Activated CD8-positive, alpha-beta memory T cell treated with anti-CD3 and anti-CD28 coated beads for 24 hours (primary cell): ENCODE results near the gene CFL1.

ENCODE experiments used
- DNase-seq: peaks from one replicate; pipeline ENCODE4 v3.0.0-alpha.2; 2020

The CFL1 gene

DNA sequence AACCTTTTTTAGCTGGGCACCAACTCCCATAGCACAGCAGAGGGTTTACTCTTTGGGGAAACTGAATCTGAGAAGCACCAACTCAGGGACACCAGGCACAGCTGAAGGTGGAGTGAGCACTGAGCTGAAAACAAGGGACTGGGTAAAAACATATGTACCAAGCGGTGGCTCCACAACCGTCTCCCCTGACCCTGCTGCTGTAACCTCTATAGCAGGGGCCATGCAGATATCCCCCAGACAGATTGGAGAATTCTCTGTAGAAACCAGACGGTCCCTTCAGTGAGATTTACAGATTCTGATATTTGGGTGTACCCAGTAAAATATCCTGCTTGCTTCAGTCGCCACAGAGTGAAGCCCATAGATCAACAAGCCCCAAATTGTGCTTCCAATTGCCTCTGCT is 28.5 kb downstream of the CFL1 start:
- no peak for DNase-seq

DNA sequence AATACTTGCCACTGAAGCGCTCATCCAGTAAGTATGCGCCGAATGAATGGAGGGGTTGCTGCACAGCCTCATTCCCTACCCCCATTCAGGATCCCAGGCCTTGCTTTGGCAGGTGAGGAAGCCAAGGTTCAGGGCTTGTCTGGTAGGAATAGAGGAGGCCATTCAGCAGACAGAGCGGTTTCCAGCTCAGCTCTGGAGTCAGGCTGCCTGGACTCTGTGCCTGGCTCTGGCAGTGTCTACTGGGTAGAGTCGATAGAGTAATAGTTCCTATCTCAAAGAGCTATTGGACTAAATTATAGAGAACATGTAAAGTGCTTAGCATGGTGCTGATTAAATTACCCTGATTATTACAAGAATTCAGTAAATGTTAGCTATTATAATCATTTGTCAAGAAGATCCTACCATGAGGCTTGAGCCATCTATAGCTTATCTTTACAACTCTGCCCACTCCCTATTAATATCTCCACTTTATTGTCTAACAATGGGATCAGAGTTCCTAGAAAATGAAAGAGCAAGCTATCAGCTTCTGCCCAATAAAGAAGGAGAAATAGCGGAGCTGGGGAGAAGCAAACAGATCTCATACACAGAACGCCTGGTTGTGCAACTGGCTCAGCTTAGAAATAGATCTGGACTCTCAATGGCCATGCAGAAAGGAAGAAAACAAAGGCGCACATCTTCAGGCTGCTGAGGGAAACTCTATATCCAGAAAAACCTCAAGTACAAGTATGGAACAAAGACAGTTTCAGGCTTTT is 30.8 kb downstream of the CFL1 start:
- no peak for DNase-seq

DNA sequence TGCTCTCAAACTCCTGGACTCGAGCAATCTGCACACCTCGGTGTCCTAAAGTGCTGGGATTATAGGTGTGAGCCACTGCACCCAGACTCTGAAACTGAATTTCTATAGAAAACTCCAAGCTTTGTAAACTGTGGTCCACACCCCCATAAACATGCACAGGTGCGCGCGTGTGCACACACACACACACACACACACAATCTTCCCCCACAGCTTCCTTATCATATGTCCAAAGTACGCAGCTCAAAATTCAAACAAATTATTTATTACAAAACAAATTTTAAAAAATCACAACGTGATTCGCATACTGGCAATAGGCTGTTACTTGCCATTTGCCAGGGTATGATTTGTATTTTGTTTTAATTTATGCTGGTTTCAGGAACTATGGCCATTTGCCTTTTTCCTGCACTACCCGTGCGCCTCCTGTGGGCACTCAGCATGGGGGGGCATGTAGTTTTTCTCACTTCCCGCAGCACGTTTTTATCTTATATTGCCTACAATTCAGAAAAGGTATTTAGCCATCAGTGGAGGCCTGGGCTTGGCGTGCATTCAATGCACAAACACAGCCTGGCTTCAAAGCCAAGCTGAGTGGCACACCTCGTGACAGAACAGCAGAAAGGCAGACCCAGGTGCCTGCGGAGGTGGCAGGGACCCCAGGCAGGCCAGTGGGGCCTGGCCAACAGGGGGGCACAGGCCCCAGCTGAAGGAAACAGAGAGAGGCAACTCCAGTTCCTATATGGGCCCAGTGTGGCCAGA is 35.0 kb downstream of the CFL1 start:
- no peak for DNase-seq

DNA sequence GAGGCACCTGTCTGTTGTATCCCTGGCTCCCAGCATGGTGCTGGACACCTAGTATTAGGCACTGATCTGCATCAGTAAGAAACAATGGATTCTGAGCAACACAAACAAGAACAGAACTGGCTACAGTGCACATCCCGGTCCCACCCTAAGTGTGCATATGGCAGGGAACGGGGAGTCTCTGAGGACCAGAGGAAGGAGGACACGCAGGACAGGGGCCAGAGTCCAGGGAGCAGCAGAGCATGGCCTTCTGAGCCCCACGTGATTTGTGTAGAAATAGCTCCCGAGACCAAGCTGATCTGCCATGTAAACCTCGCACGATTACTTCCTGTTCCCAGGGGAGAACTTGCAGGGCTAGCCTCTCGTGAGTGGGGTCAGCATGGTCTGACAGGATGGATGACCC is 36.9 kb downstream of the CFL1 start:
- DNase-seq = no peak

DNA sequence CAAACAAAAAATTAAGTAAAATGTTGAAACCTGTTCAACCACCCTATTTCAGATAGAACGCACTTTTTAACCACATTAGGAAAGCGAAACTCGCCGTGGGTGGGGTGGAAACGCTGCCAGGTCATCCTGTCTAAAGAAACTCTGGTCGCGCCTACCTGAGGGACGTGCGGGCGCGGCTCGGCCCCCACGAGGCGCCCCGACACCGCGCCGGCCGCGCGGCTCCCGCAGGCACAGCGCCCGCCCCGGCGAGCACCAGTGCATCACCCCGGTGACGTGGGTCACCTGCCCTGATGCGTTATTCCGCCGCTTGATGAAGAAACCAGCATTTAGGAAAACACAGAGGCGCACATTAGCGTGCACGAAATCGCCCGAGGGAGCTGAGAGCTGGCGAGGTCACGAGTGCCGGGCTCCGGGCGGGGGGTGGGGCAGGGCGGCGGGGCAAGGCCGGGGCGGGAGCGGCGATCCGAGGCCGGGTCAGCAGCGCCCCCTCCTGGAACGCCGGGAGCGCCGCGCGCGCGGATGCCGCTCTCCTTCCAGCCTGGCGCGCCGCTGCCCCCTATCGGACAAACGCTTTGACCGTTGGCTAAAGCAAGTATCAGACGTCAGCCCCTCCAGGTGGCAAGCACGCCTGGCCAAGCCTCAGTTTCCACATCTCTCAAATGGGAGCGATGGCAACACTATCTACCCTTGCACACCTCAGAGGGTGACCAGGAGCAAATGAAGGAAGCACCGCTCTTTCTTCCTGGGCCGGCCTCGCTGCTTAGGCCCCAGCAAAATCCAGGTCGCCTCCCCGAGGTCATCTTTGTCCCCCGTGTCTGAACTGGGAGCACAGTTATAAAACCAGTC is 39.9 kb downstream of the CFL1 start:
- DNase-seq = peak; percentile 99

DNA sequence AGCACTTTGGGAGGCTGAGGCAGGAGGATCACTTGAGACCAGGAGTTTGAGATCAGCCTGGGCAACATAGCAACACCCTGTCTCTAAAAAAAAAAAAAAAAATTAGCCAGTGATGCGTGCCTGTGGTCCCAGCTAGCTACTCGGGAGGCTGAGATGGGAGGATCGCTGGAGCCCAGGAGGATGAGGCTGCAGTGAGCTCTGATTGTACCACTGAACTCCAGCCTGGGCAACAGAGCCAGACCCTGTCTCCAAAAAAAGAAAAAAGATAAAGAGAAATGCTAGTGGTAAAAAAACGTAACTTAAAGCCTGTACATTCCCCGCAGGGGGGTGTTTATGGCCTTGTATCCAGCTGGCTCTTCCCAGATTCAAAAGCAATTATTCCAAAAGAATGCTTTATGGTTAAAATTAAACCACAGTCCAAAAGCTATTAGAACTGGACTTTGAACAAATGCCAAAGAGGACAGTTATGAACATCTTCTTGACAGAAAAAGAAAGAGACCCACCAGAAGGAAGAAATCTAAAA is 40.6 kb downstream of the CFL1 start:
- no peak for DNase-seq

DNA sequence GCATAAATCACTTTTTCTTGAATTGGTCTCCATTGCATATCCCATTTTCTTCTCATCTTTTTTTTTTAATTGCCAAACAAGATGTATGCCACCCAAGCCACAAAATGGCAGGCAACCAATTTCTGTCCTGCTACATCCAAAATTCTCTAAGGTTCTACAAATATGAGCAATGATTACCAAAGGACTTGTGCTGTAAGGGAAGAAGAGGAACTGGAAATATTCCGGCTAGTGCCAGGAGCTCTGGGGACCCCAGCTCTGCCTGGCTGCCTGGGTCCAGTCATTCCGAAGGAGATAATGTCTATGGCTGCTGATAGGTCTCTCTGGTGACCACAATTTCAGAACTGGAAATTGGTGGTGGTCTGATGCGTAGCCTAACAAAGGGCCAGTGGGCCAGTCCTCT is 41.3 kb downstream of the CFL1 start:
- DNase-seq = no peak

DNA sequence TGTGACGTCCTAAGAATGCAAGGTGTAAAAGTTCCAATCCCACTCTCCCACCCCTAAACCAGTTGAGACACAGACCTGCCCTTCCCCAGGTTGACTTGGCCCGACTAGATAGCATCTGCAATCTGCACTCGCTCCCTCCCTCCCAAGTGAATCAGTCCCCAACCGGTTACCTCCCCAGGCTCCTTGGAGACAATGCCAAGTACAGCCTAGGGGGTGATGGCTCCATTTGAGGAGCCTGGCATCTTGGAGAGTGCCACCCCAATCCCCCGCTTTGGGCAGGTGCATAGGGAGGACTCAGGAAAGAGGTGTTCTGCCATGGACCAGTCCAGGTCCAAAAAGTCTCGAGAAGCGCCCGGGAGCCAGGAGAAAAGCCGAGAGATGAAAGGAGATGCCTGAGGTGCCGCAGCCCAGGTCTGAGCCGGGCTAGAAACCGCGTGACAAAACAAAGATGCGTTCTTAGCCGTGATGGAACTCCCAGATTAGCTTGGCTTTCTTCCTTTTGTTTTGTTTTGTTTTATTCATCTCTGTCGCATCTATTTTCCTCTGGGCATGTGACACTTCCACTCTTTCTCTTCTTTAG is 42.9 kb downstream of the CFL1 start:
- DNase-seq = no peak

DNA sequence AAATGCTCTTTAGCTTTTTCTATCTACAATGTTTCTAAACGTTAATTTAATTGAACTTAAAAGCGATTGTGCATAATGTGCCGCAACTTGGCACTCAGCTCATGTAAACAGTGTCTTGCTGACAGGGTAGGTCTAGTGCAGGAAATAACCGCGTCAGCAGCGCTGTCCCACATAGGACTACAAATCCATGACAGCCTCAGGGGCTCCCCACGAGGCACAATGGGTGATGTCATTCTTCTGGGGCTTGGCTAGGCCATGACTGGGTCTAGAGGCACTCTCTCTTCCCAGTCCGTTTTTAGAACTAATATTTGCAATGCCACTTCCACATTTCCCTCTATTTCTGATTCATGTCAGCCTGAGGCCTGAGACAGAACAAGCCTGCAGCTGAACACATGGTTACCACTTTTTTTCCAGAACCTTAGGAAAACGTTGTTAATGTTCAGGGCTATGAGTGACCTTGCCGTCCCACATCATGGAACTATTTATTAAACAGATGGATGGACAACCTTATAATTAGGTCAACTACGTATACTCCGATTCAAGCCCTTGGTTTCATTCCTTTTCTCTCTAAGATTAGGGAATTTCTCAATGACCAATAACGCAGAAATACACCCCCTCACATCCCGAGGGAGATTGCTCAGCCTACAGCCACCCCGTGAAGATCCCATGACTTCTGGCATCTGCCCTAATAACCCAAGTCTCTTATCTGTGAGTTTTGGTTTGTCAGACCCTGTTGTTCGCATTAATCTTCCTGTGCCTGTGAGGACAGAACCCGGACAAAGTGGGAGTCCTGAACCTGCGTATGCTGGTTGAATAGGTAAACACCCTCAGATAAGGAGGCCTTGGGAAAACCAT is 43.6 kb downstream of the CFL1 start:
- no peak for DNase-seq

DNA sequence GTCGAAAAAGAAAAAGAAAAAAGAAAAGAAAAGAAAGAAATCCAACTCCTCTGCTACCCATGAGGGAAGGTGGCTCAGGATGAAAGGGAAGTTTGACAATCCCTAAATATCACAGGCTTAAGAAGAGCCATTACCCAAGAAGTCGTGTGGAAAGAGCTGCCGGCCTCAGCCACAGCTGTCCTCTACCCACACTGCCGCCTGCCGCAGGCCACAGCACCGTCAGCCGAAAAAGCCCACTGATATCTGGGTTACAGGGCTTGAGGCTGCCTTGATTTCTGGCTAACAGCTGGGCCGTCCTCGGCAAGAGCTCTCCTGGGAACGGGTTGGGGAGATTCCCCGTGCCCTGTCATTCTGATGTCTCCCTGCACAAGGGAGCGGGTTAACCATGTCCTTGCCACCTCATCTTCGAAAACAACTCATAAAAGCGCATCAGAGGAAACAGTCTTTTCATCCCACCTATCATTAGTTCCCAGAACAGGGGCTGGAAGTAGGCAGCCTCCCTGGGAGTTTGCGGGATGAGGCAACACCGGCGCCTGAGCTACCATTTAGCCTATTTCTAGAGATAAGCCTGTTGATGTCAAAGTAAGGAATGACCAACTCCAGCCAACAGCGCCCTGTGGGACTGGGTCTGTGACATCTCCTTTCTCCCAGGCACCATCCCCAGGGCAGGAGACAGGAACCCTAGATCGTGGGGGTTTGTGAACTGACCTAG is 46.1 kb downstream of the CFL1 start:
- no peak for DNase-seq

DNA sequence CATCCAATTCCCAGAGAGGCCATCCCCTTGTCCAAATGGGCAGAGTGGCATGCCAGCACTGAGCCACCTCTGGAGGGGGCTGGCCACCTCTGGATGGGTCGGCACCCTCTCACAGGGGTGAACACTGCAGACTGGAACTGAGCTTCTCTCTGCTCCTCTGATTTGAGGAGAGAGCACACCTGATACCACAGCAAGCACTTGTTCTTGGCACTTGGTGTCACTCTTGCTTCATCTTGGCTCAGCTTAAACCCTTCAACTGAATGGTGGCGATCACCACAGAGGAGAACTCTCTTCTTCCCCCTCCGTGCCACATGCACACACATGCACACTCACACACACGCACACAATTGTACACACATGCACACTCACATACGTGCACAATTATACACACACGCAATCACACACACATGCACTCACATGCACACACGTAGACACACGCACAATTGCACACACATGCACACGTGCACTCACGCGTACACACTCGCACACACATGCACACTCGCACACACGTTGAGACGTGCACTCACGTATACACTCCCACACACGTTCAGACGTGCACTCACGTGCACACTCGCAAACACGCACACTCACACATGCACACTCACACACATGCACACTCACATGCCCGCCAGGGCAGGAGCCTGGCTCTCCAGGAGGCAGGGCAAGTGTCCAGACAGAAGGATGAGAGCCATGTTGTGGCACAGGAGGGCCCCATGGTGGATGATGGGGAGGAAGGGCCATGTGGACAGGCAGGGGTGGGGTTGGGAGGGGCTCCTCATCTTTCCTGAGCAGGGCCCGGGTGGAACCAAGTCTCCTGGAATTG is 47.7 kb downstream of the CFL1 start:
- no peak for DNase-seq

DNA sequence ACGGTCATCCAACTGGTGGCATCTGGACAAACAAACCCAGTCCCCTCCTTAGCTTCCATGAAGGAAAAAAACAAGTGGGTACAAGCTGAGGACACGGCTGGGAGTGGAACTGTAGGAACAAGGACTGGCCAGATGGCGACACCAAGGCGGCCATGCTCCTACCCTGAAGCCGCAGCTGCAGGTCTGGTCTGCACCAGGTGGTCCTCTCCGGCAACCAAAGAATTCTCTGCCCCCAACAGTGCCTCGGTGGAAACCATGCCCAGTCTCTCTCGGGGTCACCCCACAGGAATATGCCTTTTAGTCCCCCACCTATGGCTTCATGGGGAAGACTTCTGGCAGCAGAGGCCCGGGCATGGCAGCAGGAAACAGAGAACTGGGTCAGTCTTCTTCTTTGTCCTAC is 48.5 kb downstream of the CFL1 start:
- DNase-seq = no peak

DNA sequence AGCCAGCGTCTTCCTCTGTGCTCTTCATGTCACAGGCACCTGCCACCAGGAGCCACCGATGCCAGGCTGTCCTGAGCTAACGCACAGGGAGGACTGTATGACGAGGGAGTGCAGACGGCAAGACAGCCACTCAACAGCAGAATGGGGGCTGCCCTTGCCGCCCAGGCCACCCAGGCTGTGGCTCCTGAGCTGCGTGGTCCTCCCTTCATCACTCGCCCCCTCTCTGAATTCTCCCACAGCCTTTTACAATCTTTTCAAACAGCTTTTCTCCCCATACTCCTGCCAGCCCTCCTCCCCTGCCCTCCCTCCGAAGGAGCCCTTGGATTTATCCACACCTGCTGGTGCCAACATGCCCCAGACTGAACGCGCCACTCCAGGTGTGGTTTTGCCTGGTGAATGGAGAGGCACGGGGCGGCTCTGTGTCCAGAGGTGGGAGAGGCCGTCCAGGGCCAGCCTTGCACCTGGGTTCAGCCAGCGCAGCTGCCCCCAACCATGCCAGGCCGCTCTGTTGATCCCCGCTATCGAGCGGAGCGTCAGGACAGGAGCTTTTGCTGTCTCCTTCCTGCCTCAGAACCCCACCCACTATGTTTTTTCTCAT is 49.1 kb downstream of the CFL1 start:
- DNase-seq = no peak

DNA sequence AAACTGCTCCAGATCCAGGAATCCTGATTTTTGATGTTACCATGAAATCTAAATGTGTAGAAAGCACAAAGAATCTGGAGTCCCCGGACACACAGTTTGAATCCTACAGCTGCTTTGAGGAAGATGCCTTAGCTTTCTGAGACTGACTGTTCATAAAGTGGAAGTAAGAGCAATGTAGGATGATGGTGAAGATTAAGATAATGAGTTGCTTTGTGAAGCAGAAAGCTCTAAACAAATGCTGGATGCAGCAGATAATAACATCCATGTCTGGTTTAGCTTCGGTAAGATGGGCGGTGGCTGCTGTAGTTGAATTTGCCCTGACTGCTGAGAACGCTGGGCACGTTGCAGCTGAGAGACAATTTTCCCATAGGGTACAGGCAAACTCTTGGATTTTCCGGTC is 51.0 kb downstream of the CFL1 start:
- no peak for DNase-seq
